ENCODE results near the gene PTPN7. TPM values are rescaled to one million over a fixed set of nuclear protein-coding genes. Genes with fewer than 3 reads are reported as not detected.

The PTPN7 gene
- total and polyA plus RNA-seq, 2 of the 13 experiments (the other 11 are each of a cell fraction or from before 2014, with no cell fraction given), result not detected

GRCh38 chr1:202200669-202201068 is 40.3 kb upstream of the PTPN7 start:
- H3K9me3 ChIP-seq (ENCODE audit: low read length), result no peaks in the 10 kb centered on the region
- no peak for ATAC-seq
- H3K4me3 ChIP-seq (replicated peaks in 1 of 3; ENCODE audit: insufficient read depth in 1 of 3, low read depth in 2 of 3, low read length in 3 of 3), result no peak overlapping the region
- no peak overlapping the region for H3K9ac ChIP-seq (ENCODE audit: insufficient read depth, low read depth, low read length)
- H3K27ac ChIP-seq (ENCODE audit: extremely low read length, insufficient read depth, low read length), result no peak overlapping the region
- intact Hi-C loops (cut with micrococcal nuclease; ENCODE audit: unreplicated experiment), result no loop called here
- H3K36me3 ChIP-seq (replicated peaks in 1 of 2; ENCODE audit: control insufficient read depth in 1 of 2, insufficient read depth in 2 of 2, low read length in 2 of 2), result no peaks in the 10 kb centered on the region
- H3K79me2 ChIP-seq (ENCODE audit: insufficient read depth, low read length), result no peaks in the 10 kb centered on the region
- no peak overlapping the region for H2AFZ ChIP-seq (ENCODE audit: low read length)
- ChIA-PET POLR2A (no interaction called here), CTCF (ENCODE audit: low intra/inter-chr PET ratio, low total read pairs) (no interaction called here)
- WGBS (ENCODE audit: low lambda C conversion rate), result 29% methylated on average over 7 of the region's 8 CpGs
- in situ Hi-C loops (cut with HindIII; ENCODE audit: extremely low pct_ligation_motif_present, low pct_unique_long_range_greater_than_20kb), result no loop called here
- no peak for DNase-seq (ENCODE audit: low spot score)
- no TSS peak for BruUV-seq (replicated peaks)
- H3K4me1 ChIP-seq (ENCODE audit: insufficient read depth, low read length), result no peaks in the 10 kb centered on the region
- no peak for TF ChIP-seq ZNF430 (CRISPR knock-in tag; IDR thresholded peaks at IDR 0.05)
- no peak for TF ChIP-seq MEIS2 (CRISPR knock-in tag; IDR thresholded peaks at IDR 0.05)
- no peak for TF ChIP-seq ZNF260 (CRISPR knock-in tag; IDR thresholded peaks at IDR 0.05; ENCODE audit: borderline replicate concordance, low read depth)
- TF ChIP-seq ZBTB38 (CRISPR knock-in tag; IDR thresholded peaks at IDR 0.05), result no peak
- no peak for TF ChIP-seq ZNF17 (CRISPR knock-in tag; IDR thresholded peaks at IDR 0.05)
- TF ChIP-seq ZNF746 (CRISPR knock-in tag; IDR thresholded peaks at IDR 0.05), result no peak
- TF ChIP-seq ELF1 (CRISPR knock-in tag; IDR thresholded peaks at IDR 0.05), result no peak
- no peak for TF ChIP-seq CSRNP1 (CRISPR knock-in tag; IDR thresholded peaks at IDR 0.05)
- no peak for TF ChIP-seq SP4 (CRISPR knock-in tag; IDR thresholded peaks at IDR 0.05)
- peaks cover 2 to 22% of the 10 kb centered on the region in 2 experiments; a peak in 3 of 5 replicates for H3K27me3 ChIP-seq (ENCODE audit: control insufficient read depth in 1 of 2, insufficient read depth in 2 of 2, low read length in 2 of 2)
- no peaks in the 10 kb centered on the region for H4K20me1 ChIP-seq (ENCODE audit: insufficient read depth, low read length)
- no peak for FAIRE-seq
- no peak overlapping the region for H3K4me2 ChIP-seq (ENCODE audit: low read depth, low read length)
